HG03045 (cell line): Measurements from ENCODE around the gene RNF40.

Experiments
- ATAC-seq: cut with Tn5 transposase; IDR thresholded peaks from one replicate; pipeline ENCODE4 v1.9.1; 2021; ENCODE audit warnings: mild to moderate bottlenecking, moderate library complexity; ENCODE audit not compliant: unreplicated experiment

RNF40 gene

DNA sequence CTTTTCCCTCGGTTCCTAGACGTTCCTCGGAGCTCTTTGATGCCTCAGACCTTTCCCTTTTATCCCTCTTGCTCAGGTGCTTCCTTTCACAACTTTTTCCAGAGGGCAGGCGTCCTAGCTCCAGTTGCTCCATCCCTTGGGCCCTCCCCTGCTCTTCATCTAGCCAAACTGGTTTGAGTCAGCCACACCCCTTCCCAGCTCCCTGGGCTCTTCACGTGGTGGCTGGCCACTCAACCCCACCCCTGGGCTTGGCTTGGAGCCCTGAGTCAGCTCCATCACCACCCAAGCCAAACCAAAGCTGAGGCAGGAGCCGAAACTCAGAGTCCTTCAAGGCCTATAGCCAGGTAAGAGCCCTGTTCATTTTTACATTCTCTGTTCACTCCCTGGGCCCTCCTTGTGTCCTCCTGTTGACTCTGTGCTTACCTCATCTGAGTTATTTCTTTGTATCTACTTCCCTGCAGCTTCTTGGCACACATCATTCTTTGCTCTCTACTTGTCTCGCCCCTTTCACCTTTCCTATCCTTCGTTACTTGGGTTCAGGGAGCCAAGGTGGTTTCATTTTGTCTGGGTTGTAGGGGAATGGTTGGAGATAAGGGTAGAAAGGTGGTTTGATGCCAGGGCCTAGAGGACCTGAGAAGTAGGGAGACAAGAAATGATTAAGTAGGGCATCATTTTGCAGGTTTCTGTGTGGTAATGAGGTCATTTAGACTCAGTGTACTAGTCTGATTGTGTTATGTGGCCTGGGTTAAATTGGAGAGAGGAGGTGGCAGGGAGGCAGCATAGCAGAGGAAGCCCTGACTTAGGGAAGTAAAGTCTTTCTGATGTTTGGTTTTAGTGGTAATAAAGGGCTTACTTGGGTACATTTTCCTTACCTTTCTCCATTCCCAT lies 21.5 kb upstream of the RNF40 start:
- ATAC-seq, result no peak

DNA sequence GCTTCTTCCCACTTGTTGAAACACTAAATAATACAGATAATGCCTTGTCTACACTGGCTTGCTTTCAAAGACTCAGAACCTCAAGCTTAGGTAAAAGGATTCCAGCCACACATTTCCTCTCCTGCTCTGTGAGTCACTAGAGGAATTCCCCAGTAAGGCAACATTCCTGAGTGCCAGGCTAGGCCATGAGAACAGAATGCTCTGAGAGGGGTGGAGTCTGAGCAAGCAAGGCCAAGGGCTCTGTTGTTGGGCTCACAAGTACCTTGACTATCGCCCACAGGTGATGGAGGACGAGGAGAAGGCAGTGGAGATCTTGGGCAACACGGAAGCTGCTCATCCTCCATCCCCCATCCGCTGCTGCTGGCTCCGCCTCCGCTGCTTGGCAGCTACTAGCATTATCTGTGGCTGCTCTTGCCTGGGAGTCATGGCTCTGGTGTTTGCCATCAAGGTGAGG lies 20.6 kb upstream of the RNF40 start:
- ATAC-seq, result no peak

DNA sequence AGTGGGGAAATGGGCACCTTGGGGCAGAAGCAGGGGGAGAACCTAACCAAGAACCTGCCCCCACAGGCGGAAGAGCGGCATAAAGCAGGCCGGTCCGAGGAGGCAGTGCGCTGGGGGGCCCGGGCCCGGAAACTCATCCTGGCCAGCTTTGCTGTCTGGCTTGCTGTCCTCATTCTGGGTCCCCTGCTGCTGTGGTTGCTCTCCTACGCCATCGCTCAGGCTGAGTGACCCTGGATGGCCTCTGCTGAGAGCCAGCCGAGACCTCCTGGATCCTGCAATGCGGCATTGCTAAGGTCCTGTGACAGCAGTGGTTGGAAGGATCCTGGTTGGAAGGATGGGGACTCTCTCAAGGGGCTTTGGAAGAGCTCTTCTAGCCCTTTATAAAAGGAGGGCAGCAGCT lies 18.4 kb upstream of the RNF40 start:
- ATAC-seq, result no peak

DNA sequence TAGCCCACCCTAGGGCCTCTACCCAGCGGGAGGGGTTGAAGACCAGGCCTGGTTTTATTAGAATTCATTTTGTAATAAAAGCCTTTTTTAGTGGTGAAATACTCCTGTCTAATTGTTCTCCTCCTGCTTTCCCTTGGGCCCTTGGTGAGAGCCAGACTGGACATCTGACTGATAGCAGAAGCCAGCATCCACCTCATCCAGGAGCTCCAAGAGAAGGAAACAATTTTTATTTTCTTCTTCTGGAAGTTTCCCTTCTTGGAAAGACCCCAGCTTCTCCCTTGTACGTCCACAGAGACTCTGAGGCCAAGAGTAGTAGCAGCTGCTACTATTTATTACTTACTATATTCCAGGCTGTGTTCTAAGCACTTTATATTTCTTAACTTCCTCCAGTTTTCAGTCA lies 17.9 kb upstream of the RNF40 start:
- no peak for ATAC-seq

DNA sequence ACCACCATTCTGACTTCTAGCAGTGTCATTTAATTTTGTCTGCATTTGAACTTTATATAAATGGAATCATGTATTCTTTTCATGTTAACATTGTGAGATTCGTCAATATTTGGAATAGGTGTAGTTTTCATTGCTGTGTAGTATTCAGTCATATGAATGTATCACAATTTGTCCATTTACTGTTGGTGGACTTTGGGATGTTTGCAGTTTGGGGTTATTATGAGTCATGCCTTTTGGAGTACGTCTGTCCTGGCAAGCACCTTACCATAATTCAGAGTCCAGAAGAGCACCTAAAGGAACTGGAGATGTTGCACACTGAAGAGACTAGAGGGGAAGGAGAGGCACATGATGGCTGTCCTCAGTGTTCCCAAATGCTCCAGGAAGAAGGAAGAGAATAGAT lies 17.0 kb upstream of the RNF40 start:
- no peak for ATAC-seq

DNA sequence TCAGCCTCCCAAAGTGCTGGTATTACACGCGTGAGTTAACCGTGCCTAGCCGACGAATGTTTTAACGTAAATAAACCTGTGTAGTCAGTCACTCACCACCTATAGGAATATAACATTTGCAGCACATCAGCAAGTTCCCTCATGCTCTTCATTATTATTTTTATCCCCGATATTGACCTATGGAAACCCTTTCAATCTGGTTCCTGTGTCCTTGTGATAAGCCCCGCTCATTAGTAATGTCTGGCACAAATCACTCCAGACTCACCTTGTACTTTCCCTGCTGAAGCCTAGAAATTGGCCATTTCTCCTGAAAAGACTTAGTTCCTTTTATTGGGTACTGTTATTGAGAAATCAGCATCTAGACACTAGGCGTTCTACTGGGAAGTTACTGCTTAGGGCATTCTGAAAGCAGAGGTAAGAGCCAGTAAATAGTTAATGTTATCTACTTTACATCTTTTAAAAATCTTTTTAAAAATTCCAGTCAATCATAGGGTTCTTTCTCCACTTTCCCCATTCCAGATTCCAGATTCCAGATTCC lies 15.4 kb upstream of the RNF40 start:
- no peak for ATAC-seq

DNA sequence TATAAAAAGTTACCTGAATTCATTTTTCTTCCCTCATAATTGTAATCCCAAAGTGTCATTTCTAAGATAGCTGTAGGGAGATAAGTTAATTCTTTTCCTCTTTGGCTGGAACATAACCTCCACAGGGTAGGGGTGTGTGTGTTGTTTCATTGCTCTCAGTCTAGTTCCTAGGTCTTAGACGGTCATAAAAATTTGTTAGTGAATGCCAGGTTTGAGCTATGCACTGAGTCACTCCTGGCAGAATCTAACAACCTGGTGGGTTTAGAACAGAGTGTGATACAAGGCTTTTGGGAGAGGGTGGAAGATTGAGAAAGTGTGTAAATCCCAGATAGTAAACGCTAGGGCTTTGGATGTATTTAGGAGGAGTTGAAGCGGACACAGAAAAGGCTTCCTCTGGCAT lies 14.8 kb upstream of the RNF40 start:
- no peak for ATAC-seq

DNA sequence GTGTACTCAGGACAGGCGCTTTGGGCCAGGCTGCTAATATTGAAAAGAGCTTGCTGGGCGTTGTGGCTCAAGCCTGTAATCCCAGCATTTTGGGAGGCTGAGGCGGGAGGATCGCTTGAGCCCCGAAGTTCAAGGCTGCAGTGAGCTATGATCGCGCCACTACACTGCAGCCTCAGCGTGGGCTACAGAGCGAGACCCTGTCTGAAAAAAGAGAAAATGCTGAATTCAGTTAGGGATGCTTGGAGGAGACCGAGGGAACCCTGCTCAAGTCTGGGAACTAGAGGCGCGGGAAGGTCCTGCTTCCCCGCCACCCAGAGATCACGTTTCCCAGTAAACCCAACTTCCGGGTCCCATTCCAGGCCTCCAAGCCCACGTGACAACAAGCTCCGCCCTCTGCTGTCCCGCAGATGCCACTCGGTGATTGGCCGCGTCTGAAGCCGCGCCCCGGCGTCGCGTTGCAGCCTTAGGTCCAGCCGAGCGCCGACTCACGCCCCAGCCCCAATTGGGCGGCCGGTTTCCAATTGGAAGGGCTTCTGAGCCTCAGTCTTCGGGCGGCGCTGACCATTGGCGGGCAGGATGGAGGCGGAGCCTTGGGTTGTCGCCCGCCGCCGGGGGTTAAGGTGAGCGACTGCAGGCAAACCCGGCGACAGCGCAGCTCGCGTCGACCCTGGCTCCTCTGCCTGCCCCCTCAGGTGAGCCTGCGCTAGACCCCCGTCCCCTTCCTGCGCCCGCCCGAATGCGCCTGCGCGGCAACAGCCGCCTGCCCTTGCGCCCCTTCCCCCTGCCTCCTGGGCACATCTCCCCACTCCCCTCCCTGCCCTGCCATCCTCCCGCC lies 14.1 kb upstream of the RNF40 start, which contains the start of gene PHKG2:
Gene PHKG2 (plus strand): TSS at position 627 of the 835 bp plus-strand sequence. CDS start 396 bp downstream, outside the sequence.
- peak; percentile 98 for ATAC-seq

DNA sequence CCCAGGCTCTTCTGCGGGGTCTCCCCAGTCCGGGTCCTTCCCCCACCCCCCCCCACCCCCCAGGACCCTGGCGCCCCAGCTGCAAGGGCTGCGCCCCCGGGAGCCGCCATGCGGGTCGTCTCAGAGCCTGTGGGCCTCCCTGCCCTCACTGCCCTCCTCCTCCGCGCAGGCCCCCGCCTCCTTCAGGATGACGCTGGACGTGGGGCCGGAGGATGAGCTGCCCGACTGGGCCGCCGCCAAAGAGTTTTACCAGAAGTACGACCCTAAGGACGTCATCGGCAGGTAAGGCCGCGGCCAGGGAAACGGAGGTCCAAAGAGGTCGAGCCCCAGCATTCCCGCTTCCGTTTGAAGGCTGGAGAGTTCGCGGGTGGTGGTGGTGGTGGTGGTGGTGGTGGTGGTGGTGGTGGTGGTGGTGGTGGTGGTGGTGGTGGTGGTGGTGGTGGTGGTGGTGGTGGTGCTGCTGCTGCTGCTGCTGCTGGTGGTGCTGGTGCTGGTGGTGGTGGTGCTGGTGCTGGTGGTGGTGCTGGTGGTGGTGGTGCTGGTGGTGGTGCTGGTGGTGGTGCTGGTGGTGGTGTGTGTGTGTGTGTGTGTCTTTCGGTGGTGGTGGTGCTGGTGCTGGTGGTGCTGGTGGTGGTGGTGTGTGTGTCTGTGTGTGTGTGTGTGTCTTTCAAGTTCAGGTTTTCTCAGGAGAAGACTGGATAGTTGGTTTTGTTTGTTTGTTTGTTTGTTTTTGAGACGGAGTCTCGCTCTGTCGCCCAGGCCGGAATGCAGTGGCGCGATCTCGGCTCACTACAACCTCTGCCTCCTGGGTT lies 13.3 kb upstream of the RNF40 start:
- peak; percentile 20 for ATAC-seq

DNA sequence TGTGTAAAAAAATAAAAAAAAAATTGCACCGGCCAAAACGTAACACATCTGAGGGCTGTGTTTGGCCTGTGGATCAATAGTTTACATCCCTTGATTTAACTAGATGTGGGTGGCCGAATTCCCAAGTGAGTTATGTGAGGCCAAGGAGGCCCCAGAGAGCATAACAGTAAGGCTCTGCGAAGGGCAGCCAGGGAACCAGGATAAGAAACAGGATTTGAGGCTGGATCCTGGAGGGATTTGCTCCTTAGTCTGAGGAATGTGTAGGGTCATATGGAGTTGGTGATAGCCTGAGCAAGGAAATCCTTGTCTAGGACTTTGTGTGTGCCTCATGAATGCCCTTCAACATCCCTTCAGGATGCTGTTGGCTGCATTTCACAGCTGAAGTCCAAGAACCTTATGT lies 11.9 kb upstream of the RNF40 start:
- ATAC-seq, result no peak

DNA sequence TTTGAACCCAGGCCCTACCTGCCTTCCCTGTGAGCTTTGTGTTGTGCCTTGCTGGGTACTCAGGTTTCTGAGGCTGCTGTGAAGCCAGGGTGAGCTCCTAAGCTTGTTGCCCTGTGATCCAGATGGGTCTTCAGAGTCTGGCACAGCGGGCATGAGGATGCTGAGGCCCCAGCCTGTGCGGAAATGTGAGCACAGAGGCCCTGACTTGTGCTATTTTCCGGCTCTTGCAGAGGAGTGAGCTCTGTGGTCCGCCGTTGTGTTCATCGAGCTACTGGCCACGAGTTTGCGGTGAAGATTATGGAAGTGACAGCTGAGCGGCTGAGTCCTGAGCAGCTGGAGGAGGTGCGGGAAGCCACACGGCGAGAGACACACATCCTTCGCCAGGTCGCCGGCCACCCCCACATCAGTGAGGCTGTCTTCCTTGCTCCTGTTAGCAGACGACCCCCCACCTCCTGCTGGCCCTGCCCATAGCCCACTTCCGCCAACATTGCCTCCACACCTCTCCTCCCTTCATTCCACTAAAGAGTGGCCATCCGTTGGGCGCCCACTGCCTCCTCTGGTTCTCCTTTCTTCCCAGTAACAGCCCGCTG lies 11.2 kb upstream of the RNF40 start:
- no peak for ATAC-seq

DNA sequence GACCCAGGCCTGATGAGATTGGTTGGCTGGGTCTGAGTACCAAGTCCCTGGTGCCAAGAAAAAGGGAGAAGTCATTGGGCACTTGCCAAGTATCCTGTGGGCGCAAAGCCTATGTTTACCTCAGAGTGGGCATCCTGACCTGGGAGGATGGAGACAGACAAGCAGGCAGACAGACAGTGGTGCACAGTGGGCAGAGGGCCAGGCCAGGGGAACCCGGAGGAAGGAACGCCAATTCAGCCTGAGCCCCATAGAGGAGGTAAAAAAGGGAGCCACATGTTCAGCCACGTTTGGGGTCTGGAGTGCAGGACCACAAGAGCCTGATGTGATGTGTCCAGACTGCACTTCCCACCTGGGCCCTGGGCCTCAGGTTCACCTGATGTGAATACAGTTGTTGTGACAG lies 8.5 kb upstream of the RNF40 start:
- ATAC-seq, result no peak

DNA sequence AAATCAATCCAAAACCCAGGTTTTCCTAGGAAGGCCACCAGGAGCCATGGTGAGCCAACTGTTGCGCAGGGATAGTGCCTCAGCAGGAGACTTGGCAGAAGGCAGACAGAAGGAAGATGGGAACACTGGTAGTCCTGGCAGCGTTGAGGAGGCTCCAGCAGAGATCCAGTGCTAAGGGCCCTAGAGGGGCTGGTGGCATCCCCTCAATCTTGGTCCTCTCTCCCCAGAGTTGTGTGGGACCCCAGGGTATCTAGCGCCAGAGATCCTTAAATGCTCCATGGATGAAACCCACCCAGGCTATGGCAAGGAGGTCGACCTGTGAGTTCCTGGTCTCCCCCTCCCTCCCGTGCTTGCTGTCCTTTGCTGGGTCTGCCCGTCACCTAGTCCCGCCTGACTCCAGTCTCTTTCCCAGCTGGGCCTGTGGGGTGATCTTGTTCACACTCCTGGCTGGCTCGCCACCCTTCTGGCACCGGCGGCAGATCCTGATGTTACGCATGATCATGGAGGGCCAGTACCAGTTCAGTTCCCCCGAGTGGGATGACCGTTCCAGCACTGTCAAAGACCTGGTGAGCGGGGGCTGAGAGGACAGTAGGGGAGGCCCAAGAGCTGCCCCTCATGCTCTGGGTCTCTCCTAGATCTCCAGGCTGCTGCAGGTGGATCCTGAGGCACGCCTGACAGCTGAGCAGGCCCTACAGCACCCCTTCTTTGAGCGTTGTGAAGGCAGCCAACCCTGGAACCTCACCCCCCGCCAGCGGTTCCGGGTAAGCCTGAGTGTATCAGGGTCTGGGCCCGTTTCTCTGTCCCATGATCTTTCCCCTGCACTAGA lies 6.0 kb upstream of the RNF40 start:
- no peak for ATAC-seq

DNA sequence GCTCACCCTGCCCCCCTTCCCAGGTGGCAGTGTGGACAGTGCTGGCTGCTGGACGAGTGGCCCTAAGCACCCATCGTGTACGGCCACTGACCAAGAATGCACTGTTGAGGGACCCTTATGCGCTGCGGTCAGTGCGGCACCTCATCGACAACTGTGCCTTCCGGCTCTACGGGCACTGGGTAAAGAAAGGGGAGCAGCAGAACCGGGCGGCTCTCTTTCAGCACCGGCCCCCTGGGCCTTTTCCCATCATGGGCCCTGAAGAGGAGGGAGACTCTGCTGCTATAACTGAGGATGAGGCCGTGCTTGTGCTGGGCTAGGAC lies 5.4 kb upstream of the RNF40 start:
- ATAC-seq, result no peak

DNA sequence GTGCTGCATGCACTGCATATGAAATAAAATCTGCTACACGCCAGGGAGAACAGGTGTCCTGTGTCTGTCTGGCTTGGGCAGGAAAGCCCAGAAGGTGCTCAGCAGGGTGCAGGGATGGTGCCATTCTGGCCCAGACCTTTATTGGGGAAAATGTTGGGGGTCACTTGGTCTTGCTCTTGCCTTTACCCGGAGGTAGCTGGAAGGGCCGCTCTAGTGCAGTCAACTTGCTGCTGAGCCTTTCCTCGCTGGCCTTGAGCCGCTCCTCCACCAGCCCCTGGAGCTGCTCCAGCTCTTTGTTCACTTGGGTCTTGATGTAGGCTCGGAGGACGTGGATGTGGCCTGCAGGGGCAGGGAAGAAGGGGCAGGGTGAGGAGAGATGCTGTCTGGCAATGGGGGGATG lies 4.8 kb upstream of the RNF40 start:
- ATAC-seq, result no peak

DNA sequence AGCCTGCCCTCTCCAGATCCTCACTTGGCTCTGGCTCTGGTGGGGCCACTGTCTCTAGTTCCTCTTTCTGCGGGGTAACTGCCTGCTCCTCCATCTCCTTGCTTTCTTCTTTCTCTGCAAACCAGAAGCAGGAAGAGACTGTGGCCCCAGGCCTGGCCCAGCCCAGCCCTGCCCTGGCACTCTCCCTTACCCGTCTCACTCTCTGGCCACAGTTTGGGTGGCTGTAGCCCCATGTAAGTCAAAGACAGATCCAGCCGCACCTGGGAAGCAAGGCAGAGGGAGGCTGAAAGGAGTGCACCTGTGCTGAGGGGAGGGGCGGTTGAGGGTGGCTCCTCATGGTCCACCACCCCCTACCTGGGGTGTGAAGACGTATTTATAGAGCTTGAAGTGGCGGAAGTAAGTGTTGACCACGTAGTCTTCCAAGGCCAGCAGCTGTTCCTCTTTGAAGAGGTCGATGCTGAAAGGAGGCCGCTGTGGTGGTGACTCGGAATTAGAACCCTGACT lies 3.1 kb upstream of the RNF40 start:
- no peak for ATAC-seq

DNA sequence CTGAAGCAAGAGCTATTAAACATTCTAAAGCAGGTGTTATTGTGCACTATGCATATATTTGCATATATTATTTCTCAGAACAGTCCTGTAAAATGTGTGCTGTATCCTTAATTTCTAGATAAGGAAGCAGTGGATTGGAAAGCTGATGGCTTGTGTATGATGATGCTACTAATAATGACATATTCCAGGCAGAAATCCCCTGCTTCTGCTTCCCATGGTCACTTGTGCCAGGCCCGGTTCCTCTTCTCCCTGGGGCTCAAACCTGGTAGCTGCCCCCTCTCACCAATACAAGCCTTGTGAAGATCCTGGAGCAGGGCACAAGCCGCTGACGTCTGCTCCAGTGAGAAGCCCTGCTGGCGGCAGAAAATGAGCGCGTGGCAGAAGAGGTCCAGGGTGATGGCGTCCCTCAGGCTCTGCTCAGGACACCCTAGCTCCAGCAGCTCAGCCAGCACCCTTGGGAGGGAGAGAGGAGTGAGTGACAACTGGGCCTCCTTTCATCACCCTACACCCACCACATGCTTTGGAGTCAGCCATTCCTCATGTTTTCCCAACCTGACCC lies 2.0 kb upstream of the RNF40 start:
- no peak for ATAC-seq

DNA sequence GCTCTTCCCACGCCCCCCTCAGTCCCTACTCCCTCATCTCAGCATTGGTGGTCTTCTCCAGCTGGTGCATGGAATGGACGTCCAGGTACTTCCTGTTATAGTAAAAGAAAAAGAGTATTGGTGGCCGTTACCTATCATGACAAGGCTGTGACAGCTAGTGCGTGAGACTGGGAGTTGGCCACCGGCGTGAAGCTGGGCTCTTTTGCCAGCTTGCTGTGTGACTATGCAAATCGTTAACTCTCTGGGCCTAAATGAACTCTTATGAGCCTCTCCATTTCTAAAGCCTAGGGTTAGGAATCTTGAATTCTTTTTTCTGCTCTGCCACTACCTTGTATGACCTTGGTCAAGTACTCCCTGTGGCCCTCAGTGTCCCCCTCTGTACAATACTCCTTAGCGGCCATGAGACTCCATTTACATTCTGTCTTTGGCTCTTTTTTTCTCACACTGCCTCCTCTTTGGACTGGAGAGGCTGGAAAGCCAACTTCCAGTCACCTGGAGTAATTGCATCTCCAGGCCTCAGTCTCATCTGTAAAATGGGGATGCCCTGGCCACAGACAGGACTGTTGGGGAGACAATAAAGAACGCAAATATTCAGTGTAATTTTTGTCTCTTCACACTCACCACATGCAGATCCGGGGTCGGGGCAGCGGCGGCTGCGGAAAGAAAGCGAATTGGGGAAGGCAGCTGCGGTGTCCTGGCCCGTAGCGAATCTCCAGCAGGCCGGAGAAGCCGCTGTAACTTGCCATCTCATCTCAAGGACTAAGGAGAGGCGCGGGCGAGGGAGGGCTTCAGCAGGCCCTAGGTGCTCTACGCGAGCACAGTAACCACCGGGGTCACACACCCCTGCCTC lies 1.3 kb upstream of the RNF40 start:
- no peak for ATAC-seq
